Mesothelial cell of epicardium (in vitro differentiated cells): ENCODE data around the gene SDC3. TPM values are rescaled to one million over a fixed set of nuclear protein-coding genes. Genes with fewer than 3 reads are reported as not detected.
A peak's percentile ranks its signal among the peaks of the same experiment; 100 is the strongest.
"Not testable (repeated sequence)": the region's sequence is repeated elsewhere in the genome, so short reads cannot be mapped to it uniquely, and the experiment has no call there.

Source experiments
- DNase-seq, 2 experiments: peaks; one replicate each; pipeline ENCODE4 v3.0.0; 2021; ENCODE audit warnings: low spot score in 2 of 2; ENCODE audit not compliant: unreplicated experiment in 2 of 2
- H3K27ac Mint-ChIP-seq: 2 replicates; pipeline ENCODE4 v1.8.0; 2021; ENCODE audit warnings: mixed read lengths
- H3K27me3 Mint-ChIP-seq: 2 replicates; pipeline ENCODE4 v1.8.0; 2021; ENCODE audit warnings: low read depth, mixed read lengths
- H3K36me3 Mint-ChIP-seq: 2 replicates; pipeline ENCODE4 v1.8.0; 2021; ENCODE audit warnings: mixed read lengths
- H3K4me1 Mint-ChIP-seq: 2 replicates; pipeline ENCODE4 v1.8.0; 2021; ENCODE audit warnings: mixed read lengths
- H3K4me3 Mint-ChIP-seq: 2 replicates; pipeline ENCODE4 v1.8.0; 2021; ENCODE audit warnings: mild to moderate bottlenecking, moderate library complexity, mixed read lengths
- H3K9me3 Mint-ChIP-seq: 2 replicates; pipeline ENCODE4 v1.8.0; 2021; ENCODE audit warnings: mixed read lengths
- total RNA-seq: library from RNA; stranded (reverse); gene quantifications from 3 replicates; pipeline ENCODE4 v1.2.1, GENCODE V29; 2021
- TF ChIP-seq, protein P1 (sequence below): fragments of 200-600 bp; sonication (generic); IDR thresholded peaks from one replicate; pipeline ENCODE4 v1.5.0; 2021; ENCODE audit warnings: antibody characterized with exemption; ENCODE audit not compliant: unreplicated experiment

Gene SDC3
- total RNA-seq, 1 donor from 2014 or later: 46.7 TPM

DNA sequence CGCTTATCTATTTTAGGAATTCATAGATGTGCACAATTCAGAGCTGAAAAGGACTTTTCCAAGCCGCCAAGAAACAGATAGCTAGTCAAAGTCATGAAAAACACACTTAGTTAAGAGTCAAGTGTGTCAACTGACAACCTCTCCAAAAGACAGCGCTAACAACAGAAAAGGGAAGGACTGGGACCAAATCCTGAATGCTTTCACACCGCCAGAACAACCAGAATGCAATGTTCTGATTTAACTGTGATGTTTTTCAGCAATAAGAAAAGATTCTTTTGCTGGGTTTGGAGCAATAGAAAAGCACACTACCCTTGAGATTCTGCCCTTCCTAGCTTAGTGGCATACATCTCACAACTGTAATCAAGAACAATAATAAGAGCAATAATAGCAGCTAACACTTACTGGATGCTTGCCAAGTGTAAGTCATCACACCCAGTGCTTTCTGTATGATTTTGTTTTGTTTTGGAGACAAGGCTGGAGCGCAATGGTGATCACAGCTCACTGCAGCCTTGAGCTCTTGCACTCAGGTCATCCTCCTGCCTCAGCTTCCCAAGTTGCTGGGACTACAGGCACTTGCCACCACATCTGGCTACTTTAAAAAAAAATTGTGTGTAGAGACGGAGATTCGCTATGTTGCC lies 33.9 kb upstream of the SDC3 start:
- Mint-ChIP-seq H3K27ac (no peak overlapping the region), H3K36me3 (peaks cover 47% of the 10 kb centered on the region), H3K27me3 (no peaks in the 10 kb centered on the region), H3K9me3 (no peaks in the 10 kb centered on the region), H3K4me3 (no peak overlapping the region), H3K4me1 (no peaks in the 10 kb centered on the region)
- TF ChIP-seq, protein P1, sequence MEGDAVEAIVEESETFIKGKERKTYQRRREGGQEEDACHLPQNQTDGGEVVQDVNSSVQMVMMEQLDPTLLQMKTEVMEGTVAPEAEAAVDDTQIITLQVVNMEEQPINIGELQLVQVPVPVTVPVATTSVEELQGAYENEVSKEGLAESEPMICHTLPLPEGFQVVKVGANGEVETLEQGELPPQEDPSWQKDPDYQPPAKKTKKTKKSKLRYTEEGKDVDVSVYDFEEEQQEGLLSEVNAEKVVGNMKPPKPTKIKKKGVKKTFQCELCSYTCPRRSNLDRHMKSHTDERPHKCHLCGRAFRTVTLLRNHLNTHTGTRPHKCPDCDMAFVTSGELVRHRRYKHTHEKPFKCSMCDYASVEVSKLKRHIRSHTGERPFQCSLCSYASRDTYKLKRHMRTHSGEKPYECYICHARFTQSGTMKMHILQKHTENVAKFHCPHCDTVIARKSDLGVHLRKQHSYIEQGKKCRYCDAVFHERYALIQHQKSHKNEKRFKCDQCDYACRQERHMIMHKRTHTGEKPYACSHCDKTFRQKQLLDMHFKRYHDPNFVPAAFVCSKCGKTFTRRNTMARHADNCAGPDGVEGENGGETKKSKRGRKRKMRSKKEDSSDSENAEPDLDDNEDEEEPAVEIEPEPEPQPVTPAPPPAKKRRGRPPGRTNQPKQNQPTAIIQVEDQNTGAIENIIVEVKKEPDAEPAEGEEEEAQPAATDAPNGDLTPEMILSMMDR: no peak
- no peak for DNase-seq

GRCh38 chr1:30940541-30940940 lies 32.0 kb upstream of the SDC3 start:
- H3K4me3 Mint-ChIP-seq: no peak overlapping the region
- H3K36me3 Mint-ChIP-seq: peaks cover 52% of the 10 kb centered on the region
- TF ChIP-seq, protein P1: no peak
- no peak for DNase-seq
- H3K4me1 Mint-ChIP-seq: no peaks in the 10 kb centered on the region
- no peaks in the 10 kb centered on the region for H3K9me3 Mint-ChIP-seq
- no peaks in the 10 kb centered on the region for H3K27me3 Mint-ChIP-seq
- H3K27ac Mint-ChIP-seq: no peak overlapping the region

DNA sequence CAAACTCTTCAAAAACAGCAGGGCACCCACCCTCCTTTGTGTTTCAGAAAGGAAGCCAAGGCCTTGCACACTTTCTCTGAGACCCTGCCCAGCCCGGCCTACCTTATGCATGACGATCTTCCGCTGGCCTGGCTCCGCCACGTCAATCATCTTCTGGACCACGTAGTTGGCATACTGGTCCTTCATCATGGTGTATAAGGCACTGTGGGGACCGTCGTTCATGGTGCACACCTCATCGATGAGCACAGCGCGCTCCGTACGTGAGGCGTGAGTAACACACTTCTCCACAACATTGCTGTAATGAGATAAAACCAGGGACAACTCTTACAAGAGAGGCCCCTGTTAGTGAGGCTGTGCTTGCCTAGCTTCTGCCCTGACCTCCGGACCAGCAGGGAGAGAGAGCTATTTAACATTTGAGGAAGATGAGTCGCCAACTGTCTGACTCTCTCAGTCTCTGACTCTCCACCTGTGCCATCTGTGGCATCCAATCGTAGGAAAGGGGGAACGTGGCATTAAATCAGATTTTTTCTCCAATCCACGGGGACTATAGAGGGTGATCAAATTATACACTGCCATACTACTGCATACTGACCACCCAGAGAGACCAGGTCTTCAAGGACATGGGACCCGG lies 28.1 kb upstream of the SDC3 start:
- no peak overlapping the region for H3K4me3 Mint-ChIP-seq
- no peak overlapping the region for H3K27ac Mint-ChIP-seq
- no peaks in the 10 kb centered on the region for H3K9me3 Mint-ChIP-seq
- TF ChIP-seq, protein P1: no peak
- no peaks in the 10 kb centered on the region for H3K27me3 Mint-ChIP-seq
- H3K4me1 Mint-ChIP-seq: peaks cover 15% of the 10 kb centered on the region
- peaks cover 49% of the 10 kb centered on the region for H3K36me3 Mint-ChIP-seq
- no peak for DNase-seq

DNA sequence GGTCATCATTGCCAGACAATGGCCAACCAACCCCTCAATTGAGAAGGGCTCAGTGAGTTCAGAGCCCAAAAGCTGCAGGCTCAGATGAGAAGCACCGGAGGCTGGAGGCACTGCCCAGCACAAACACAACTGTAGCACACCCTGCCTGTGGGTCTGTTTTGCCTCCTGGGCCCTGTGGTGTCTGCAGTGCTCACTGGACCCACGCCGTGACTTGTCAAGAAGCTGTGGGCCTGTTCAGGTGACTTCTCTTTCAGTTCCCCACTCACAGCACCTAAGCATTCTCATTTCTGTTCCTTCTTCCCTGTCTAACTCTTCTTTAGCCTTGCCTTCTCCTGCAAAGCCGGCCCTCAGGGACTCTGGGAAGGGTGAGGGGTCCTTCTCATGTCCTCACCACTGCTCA lies 27.2 kb upstream of the SDC3 start:
- H3K36me3 Mint-ChIP-seq: peaks cover 45% of the 10 kb centered on the region
- not testable (repeated sequence) for DNase-seq, H3K27ac Mint-ChIP-seq

GRCh38 chr1:30934613-30935012 lies 26.1 kb upstream of the SDC3 start:
- peak overlapping the region; percentile 75 for H3K27ac Mint-ChIP-seq
- peaks cover 38% of the 10 kb centered on the region for H3K36me3 Mint-ChIP-seq
- H3K9me3 Mint-ChIP-seq: no peaks in the 10 kb centered on the region
- no peak for DNase-seq
- TF ChIP-seq, protein P1: no peak
- H3K27me3 Mint-ChIP-seq: no peaks in the 10 kb centered on the region
- peaks cover 22% of the 10 kb centered on the region for H3K4me1 Mint-ChIP-seq
- no peak overlapping the region for H3K4me3 Mint-ChIP-seq

More for the DNA sequence above, 27.2 kb upstream of the SDC3 start:
- H3K4me1 Mint-ChIP-seq: peaks cover 21% of the 10 kb centered on the region
- not testable (repeated sequence) for H3K9me3 Mint-ChIP-seq, H3K4me3 Mint-ChIP-seq, H3K27me3 Mint-ChIP-seq

GRCh38 chr1:30933874-30934252 lies 25.3 kb upstream of the SDC3 start:
- TF ChIP-seq, protein P1: no peak
- Mint-ChIP-seq H3K36me3 (peaks cover 31% of the 10 kb centered on the region), H3K27ac (peak overlapping the region; percentile 75), H3K4me3 (no peak overlapping the region), H3K27me3 (no peaks in the 10 kb centered on the region), H3K9me3 (no peaks in the 10 kb centered on the region), H3K4me1 (peaks cover 24% of the 10 kb centered on the region)
- DNase-seq: no peak
